HG02885 (cell line): Measurements from ENCODE around the gene MS4A12.
A peak's percentile ranks its signal among the peaks of the same experiment; 100 is the strongest.
"Not testable (repeated sequence)": the region's sequence is repeated elsewhere in the genome, so short reads cannot be mapped to it uniquely, and the experiment has no call there.

ENCODE experiments used
- ATAC-seq: cut with Tn5 transposase; IDR thresholded peaks from one replicate; pipeline ENCODE4 v1.9.1; 2021; ENCODE audit warnings: mild to moderate bottlenecking; ENCODE audit not compliant: unreplicated experiment, poor library complexity

The MS4A12 gene, protein sequence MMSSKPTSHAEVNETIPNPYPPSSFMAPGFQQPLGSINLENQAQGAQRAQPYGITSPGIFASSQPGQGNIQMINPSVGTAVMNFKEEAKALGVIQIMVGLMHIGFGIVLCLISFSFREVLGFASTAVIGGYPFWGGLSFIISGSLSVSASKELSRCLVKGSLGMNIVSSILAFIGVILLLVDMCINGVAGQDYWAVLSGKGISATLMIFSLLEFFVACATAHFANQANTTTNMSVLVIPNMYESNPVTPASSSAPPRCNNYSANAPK

DNA sequence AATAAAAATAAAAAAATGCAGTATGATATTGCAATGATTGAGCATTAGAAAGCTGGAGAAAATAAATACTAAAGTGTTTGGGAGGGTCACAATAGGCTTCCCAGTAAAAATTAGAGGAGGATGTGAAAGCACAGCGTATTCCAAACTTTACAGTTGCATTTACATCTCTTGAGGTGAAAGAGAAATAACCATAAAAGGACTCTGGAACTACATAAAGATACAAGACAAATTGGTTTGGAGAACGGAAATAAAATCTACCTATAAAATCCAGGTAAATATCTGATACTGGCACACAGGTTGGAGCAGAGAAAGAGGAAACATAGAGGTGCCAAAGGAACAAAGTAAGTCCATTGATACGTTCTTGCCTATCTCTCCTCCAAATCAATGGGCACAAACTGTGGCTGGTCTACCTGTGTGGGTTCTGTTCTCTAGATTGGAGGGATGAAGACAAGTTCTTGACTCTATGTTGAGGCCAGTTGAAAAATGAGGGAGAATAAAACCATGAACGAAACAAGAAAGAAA lies at the start of gene MS4A12:
Gene MS4A12, plus strand, starts transcription at position 291 of the 522 bp plus-strand sequence. CDS start 4,541 bp downstream, outside the sequence.
- no peak for ATAC-seq

DNA sequence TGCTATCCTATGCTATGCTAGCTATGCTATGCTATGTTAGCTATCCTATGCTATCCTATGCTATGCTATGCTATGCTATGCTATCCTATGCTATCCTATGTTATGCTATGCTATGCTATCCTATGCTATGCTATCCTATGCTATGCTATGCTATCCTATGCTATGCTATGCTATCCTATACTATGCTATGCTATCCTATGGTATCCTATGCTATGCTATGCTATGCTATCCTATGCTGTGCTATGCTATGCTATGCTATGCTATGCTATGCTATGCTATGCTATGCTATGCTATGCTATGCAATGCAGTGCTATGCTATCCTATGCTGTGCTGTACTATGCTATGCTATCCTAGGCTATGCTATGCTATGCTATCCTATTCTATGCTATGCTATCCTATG lies 45.5 kb upstream of the MS4A12 start:
- ATAC-seq: no peak

DNA sequence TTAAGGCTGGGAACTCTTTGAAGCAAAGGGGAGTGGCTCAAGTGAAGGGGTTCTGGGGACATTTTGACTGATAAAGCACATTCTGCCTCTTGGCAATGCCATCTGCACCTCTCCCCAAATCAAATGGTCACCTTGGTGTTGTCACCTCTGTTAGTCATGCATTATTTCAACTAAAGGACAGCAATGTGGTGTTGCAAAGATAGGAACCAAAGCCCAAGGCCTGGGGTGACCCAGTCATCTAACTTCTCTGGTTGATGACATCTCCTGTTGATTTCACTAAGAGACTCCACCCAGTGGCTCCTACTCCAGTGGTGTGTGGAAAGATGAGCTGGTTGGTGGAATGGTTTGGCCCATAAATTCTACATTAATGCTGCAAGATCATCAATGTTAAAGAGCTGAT lies 44.7 kb upstream of the MS4A12 start:
- ATAC-seq: no peak

DNA sequence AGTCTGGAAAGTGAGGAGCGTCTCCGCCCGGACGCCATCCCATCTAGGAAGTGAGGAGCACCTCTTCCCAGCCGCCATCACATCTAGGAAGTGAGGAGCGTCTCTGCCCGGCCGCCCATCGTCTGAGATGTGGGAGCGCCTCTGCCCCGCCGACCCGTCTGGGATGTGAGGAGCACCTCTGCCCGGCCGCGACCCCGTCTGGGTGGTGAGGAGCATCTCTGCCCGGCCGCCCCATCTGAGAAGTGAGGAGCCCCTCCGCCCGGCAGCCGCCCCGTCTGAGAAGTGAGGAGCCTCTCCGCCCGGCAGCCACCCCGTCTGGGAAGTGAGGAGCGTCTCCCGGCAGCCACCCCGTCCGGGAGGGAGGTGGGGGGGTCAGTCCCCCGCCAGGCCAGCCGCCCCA lies 41.4 kb upstream of the MS4A12 start:
- not testable (repeated sequence) for ATAC-seq

DNA sequence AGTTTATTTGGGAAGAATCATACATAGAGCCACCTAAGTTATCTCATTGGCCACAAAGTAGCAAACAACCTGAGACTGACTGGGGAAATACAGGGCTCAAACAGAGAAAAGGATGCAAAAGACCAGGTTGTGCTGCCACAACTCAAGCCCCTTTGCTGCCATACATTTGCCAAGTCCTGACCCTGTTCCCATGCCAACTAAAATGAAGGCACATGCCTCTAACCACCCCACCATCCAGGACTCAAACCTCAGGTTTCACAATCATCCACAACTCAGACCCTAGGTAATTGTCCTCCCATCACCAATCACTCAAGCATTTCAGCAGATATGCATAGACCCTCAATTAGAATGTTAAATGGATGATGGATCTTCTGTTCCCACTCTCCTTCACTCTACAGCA lies 38.4 kb upstream of the MS4A12 start:
- ATAC-seq: no peak

DNA sequence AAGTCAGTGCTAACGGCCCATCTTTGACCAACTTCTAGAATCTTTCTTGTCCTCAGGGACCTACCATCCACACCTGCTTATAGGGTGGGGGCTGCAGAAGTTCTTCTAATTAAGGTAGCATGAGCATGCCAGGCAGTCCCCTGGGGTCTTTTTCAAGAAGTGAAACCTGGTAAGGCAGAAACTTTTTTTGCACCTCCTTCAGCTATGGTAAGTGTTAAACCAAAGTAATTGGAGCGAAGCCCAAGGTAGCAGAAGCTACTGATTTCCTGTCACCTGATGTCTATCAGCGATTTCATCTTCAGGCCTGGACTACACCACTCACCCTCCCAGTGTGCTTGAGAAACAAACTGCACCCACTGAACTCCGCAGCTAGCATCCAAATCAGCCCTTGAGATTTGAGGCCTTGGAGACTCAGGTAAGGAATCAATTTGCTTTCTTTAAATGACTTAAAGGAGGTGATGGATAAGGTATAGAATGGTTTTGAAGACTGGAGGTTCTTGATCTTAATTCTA lies 37.0 kb upstream of the MS4A12 start, which contains the start of gene MS4A1:
Gene MS4A1, plus strand, starts transcription at position 317 of the 512 bp plus-strand sequence. CDS start 6,528 bp downstream, outside the sequence.
- ATAC-seq: peak; percentile 88

DNA sequence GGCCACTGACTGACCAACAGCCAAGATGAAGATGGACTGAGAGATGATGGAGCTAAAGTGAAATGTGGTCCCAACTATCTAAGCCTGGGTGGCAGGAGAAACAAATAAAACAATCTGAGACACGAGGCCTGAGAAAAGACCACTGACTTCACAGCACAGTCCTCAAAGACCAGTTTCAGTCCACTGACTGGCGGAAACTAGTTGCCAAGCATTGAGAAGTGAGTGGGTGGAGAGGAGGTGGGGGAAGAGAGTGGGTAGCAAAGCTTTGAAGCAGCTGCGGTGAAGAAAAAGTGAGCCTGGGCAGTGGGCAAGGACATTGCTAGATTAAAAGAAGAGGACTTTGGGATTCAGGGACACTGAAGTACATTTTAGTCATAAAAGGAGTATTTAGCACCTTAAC lies 35.0 kb upstream of the MS4A12 start:
- ATAC-seq: peak; percentile 46

DNA sequence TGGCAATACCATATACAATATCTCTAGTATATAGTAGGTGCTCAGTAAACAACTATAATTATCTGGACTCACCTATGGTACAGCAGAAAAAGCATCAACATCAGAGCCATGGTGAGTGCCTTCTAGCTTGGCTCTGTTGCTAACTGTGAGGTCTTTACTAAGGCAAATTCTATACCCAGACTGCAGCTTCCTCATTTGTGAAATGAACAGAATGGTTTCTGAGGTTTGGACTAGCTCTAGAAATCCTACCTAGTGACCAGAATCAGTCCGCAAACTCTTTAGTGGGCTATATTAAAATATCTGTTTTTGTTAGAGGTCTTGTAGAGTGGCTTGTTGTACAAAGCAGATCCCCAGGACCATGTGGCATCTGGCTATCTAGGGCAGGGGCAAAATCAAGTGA lies 33.2 kb upstream of the MS4A12 start:
- no peak for ATAC-seq

DNA sequence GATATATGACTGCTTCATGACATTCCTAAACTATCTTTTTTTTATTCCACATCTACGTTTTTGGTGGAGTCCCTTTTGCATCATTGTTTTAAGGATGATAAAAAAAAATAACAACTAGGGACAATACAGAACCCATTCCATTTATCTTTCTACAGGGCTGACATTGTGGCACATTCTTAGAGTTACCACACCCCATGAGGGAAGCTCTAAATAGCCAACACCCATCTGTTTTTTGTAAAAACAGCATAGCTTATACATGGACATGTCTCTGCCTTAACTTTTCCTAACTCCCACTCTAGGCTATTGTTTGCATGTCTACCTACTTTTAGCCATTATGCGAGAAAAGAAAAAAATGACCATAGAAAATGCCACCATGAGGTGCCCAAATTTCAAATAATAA lies 23.7 kb upstream of the MS4A12 start:
- no peak for ATAC-seq

DNA sequence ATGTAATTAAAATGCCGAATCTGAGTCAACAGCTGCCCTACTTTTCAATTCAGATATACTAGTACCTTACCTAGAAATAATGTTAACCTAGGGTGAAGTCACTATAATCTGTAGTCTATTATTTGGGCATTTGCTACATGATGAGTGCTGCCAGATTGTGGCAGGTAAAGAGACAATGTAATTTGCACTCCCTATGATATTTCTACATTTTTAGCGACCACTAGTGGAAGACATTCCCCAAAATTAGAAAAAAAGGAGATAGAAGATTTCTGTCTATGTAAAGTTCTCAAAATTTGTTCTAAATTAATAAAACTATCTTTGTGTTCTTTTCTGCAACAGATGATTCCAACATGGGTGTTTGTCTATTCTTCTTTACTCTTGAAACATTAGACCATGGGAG lies 22.9 kb upstream of the MS4A12 start:
- no peak for ATAC-seq

DNA sequence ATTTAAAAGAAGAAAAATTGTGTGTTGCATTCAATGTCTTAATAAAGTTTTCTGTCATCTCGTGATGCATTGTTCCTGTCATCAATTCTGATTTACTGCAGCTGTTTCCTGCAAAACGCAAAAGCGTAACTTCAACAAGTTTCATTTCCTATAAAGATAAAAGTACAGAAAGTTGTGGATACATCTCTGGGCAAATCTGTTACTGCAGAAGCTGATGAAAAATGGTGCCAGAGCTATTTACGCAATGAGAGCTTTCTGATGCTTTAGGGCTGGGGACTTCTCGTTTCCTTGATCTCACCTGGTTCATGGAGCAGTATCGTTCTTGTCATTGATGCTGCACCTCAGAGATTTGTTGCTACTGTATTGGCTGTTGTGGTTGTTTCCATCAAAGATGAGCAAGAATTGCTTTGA lies 15.5 kb upstream of the MS4A12 start:
- peak; percentile 59 for ATAC-seq

DNA sequence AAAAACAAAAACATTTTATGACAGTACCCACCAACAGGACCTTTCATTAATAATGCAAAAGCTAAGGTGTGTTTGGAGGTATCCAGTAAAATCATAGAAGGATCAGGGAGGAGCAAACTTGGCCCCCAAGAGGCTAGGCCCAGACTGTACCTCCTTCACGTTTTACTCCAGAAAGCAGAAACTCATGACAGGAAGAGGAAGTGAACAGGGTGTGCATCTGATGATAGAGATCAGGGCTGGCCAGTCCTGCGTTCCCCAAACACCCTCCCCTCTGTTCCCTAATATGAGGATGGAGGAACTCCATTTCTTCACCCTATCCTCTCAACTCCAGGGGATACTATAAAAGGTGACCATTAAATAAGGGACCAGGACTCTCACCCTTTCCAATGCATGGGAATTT lies 10.2 kb upstream of the MS4A12 start:
- ATAC-seq: no peak

DNA sequence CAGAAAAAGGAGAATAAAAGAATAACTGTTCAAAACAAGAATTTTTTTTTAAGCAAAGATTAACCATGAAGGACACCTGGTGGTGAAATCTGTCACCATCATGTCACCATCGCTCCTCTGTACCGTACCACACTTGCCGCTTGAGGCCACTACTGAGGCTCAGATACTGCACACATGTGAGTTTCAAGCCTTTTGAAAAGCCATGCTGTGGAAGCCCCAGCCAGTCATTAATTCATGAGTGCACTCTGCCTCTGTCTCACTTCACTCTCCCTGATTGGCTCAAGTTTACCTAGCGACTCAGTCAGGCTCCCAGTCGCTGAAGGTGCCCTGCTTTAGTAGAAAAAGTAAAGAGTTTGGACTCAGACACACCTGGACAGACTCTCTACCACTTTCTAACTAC lies 6.6 kb upstream of the MS4A12 start:
- ATAC-seq: peak; percentile 95

DNA sequence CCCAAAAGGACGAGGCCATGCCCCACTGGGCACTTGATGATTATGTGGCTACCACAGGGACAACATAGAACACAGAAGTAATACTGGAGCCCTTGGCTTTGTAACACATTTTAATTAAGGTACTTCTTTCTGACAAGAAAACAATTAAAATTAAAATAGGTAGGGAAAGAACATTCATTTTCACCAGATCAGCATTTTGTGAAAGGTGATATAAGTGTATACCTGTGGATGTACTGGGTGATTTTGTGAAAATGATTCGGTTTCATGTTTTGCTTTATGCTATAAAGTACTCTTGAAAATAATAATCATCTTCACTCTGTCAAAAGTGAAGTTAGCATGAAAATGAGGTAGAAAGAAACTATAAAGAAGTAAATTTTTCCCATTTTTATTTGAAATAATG lies 876 bp downstream of the MS4A12 start:
- ATAC-seq: no peak

DNA sequence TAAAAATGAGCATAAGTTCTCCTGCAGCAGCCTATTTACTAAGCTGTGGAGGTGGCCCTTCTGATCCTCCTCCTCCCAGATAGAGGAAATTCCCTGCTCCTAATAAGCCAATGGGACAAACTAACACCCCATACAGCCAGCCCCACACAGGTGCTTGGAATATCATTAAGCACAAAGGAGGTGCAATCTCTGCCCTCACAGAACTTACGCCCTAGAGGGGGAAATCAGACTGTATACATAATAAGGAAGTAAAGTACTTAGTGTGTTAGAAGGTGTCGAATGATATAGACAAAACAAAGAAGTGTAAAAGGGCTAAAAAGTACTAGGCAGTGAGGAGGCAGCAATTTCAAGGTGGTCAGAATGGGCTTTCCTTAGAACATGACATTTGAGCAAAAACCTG lies 5.8 kb downstream of the MS4A12 start:
- ATAC-seq: peak; percentile 38

DNA sequence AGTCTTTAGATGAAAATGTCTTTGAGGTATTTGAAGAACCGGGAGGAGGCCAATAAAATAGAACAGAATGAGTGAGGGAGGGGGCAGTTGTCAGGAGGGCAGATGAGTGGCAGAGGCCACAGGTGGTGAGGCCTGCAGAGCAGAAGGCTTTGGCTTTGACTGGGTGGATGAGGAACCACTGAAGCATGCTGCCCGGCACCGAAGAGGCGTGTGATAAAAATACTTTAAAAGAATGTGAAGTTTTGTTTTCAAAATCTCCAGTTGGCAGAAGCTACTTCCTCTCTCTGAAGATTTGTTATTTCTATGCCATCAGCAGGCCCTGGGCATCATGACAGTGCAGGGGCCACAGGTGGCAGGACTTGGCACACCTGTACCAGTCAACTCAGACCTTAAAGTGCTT lies 6.3 kb downstream of the MS4A12 start:
- peak; percentile 72 for ATAC-seq

DNA sequence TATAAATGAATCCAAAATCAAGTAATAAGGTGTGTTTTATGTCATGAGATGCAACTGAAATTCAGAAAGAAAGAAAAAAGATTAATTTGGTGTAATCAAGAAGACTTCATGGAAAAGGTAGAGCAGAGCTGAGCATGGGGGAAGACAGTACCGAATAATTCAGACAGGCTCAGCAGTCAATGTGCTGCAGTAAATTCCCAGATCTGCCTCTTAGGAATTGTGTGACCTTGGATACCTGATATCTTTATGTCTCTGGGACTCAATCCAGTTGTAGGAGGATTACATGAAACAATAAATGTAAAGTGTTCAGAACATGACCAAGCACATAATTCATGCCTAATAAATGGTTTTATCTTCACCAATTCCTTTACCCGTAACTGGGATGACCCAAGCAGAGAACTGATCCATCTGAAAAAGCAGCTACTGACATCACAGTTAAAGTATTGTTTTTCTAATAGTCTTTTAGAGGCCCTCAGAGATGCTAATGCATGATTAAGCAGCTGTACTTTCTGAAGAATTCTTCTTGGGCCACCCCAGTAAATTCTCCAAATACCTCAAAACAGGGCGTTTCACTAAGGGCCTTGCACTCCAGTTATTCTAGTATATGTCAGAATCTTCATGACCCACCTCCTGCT lies 7.8 kb downstream of the MS4A12 start:
- no peak for ATAC-seq

DNA sequence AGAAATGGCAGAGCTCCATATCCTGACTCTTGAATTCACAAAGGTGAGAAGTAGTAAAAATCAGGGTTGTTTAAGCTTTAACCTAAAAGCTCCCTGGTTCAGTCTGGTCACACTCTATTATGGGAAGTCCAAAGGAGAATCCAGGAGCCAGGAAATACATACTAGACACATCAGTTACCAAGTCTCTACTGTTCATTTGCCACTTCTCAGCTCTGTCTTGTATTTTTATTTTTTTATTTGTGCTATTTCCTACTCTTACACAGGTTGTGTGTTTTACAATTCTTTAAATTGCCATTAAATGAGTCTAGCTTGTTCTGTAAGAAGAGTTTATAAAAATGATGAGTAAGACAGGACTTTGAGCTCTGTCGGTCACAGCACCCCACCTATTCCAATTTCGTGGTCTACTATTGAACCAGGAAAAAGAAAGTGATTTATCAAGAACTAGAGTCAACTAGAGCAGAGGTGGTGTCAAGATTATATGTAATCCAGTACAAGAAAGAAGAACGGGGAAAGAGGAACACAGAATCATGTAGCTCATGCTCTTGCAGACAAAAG lies 9.7 kb downstream of the MS4A12 start:
- no peak for ATAC-seq

DNA sequence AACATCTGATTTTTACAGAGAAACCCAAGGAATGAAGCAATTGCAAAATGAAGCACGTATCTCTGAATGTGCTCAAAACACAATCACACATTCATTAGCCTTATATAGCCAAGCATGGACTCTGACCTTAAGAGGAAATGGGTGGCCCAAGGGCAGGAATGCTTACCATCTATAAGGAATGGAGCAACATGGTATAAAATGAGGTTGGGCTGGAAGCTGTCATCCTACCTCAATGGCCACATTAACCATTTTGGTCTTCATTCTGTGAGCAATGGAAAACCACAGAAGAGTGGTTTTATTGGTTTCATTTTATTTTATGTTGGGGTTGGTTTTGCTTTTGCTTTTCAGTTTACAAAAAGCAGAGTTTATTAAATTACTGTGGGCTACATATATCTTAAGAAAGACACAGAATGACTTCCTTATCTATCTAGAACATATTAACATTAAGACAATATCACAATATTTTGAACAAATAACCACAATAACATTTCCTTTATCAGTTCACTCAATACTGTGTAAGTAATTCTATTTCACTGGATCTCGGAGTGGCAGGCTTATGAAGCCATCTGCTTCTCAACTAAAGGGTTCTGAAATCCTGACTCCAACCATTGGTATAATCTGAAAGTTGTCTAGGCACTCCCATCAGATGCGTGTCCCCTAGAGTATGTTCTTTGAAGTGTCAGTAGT lies 11.8 kb downstream of the MS4A12 start:
- ATAC-seq: no peak

DNA sequence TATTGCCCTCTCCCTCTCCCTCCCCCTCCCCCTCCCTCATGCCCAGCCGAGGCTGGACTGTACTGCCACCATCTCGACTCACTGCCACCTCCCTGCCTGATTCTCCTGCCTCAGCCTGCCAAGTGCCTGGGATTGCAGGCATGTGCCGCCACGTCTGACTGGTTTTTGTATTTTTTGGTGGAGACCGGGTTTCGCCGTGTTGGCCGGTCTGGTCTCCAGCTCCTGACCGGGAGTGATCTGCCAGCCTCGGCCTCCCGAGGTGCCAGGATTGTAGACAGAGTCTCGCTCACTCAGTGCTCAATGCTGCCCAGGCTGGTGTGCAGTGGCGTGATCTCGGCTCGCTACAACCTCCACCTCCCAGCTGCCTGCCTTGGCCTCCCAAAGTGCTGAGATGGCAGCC lies 17.0 kb downstream of the MS4A12 start:
- not testable (repeated sequence) for ATAC-seq

DNA sequence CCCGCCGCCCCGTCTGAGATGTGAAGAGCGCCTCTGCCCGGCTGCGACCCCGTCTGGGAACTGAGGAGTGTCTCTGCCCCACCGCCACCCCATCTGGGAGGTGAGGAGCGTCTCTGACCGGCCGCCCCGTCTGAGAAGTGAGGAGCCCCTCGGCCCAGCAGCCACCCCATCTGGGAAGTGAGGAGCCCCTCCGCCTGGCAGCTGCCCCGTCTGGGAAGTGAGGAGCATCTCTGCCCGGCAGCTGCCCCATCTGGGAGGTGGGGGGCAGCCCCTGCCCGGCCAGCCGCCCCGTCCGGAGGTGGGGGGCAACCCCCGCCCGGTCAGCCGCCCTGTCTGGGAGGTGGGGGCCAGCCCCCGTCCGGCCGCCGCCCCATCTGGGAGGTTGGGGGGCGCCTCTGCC lies 17.6 kb downstream of the MS4A12 start:
- not testable (repeated sequence) for ATAC-seq
